Thymus (tissue), 11 donors: Measurements from ENCODE around the gene VPS37C. TPM values are rescaled to one million over a fixed set of nuclear protein-coding genes. Genes with fewer than 3 reads are reported as not detected.

ENCODE experiments used
- DNase-seq, 9 donors: peaks; one replicate each; pipeline ENCODE4 v3.0.0-alpha.2; 2013; ENCODE audit warnings: low spot score in 9 of 9, low read depth in 6 of 9, missing footprints in 1 of 9
- H3K27ac ChIP-seq, 2 donors: one replicate each; pipeline ENCODE4 v1.5.1; 2013; ENCODE audit warnings: control low read depth in 1 of 2, low read depth in 1 of 2, low read length in 1 of 2, mild to moderate bottlenecking in 1 of 2, moderate library complexity in 1 of 2
- H3K27me3 ChIP-seq, 2 donors: one replicate each; pipeline ENCODE4 v1.5.1; 2013; ENCODE audit warnings: low read length in 1 of 2; ENCODE audit not compliant: control insufficient read depth in 2 of 2, insufficient read depth in 1 of 2
- H3K36me3 ChIP-seq, 2 donors: one replicate each; pipeline ENCODE4 v1.5.1; 2013; ENCODE audit warnings: low read length in 1 of 2, mild to moderate bottlenecking in 1 of 2, moderate library complexity in 1 of 2; ENCODE audit not compliant: control insufficient read depth in 2 of 2, insufficient read depth in 2 of 2
- H3K4me1 ChIP-seq, 2 donors: one replicate each; pipeline ENCODE4 v1.5.1; 2013; ENCODE audit warnings: low read length in 2 of 2; ENCODE audit not compliant: control insufficient read depth in 2 of 2, insufficient read depth in 2 of 2
- H3K4me3 ChIP-seq, 2 donors: one replicate each; pipeline ENCODE4 v1.5.1; 2013; ENCODE audit warnings: low read length in 2 of 2, control low read depth in 1 of 2, mild to moderate bottlenecking in 1 of 2
- H3K9me3 ChIP-seq, 2 donors: one replicate each; pipeline ENCODE4 v1.5.1; 2013; ENCODE audit warnings: low read length in 1 of 2, mild to moderate bottlenecking in 1 of 2; ENCODE audit not compliant: control insufficient read depth in 2 of 2, insufficient read depth in 1 of 2
- WGBS: extraction: QIAGEN DNeasy Blood & Tissue Kit; methylation state at CpG from one replicate; pipeline ENCODE4 v1.1.7; 2013; 5-methylcytosine and 5-hydroxymethylcytosine counted together
- polyA plus RNA-seq: library from polyadenylated mRNA; stranded (reverse); fragments of 200-250 nt; gene quantifications from one replicate; pipeline ENCODE4 v1.2.3, GENCODE V29; 2013
- total RNA-seq: library from RNA; stranded (reverse); fragments of 120-200 nt; gene quantifications from one replicate; pipeline ENCODE4 v1.2.4, GENCODE V29; 2013
- donor health status: healthy.

VPS37C gene
- total and polyA plus RNA-seq, 2 donors = 3.5 to 9.4 TPM

DNA sequence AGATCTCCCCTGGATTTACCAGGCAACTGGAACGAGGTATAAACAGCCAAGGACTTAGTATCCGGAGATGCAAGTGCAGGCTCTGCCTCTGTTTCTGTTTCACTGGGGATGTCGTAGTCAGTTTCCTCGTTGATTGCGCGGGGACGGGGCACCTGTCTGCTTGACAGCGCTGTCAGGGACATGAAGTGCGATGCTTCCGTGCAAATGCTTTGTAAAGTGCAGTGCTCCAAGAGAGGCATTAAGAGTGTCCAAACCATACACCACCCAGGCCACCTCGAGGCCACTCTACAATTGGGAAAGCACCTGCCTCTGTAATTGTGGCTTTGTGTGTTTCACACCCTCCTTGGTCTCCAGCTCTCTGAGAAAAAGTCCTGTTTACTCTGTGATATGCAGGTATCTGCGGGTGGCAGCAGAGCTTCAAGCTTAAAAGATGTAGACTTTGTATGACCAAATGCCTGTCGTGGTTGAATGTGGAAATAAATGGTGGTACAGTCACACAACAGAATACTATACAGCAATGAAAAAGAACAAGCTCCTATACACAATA lies 77.6 kb downstream of the VPS37C start:
- Histone ChIP-seq H3K27ac (peak overlapping the region; percentile 45 to 67), H3K36me3 (no peaks in the 10 kb centered on the region), H3K4me3 (no peak overlapping the region)

DNA sequence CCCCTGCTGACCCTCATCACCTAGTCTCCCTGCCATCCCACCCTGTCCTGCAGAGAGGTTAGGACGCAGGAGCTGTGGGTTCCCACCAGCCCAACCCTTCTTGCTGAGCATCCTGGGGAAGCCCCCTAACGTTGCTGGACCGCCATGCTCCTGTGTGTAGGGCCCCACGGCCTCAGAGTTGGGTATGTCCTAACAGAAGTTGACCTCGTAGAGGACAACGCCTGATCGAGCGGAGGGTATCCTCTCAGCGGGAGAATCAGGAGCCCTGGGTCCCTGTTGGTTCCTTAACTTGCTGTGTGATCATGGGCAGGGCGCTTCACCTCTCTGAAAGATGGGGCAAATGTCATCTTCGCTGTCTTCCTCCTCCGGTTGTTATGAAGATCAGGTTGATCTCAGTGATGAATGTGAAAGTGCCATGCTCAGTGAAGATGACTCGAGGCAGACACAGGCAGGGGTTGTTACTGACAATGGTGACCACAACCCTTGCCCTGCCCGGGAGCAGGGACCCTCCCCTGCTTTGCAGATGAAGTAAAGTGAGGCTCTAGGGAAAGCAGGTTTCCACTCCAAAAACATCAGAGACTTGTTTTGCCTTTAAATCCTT lies 78.2 kb downstream of the VPS37C start:
- DNase-seq = no peak
- 86% methylated on average over 14 of the region's 14 CpGs for WGBS
- Histone ChIP-seq H3K4me1 (peaks cover 6 to 54% of the 10 kb centered on the region in 2 donors), H3K36me3 (no peaks in the 10 kb centered on the region), H3K4me3 (no peak overlapping the region), H3K27ac (peak overlapping the region; percentile 45 to 67), H3K9me3 (no peaks in the 10 kb centered on the region), H3K27me3 (no peaks in the 10 kb centered on the region)

More for the DNA sequence above, 77.6 kb downstream of the VPS37C start:
- DNase-seq = no peak
- 92% methylated on average over 13 of the region's 13 CpGs for WGBS
- no peaks in the 10 kb centered on the region for H3K9me3 ChIP-seq
- H3K27me3 ChIP-seq = no peaks in the 10 kb centered on the region
- H3K4me1 ChIP-seq = peaks cover 6 to 48% of the 10 kb centered on the region in 2 donors

DNA sequence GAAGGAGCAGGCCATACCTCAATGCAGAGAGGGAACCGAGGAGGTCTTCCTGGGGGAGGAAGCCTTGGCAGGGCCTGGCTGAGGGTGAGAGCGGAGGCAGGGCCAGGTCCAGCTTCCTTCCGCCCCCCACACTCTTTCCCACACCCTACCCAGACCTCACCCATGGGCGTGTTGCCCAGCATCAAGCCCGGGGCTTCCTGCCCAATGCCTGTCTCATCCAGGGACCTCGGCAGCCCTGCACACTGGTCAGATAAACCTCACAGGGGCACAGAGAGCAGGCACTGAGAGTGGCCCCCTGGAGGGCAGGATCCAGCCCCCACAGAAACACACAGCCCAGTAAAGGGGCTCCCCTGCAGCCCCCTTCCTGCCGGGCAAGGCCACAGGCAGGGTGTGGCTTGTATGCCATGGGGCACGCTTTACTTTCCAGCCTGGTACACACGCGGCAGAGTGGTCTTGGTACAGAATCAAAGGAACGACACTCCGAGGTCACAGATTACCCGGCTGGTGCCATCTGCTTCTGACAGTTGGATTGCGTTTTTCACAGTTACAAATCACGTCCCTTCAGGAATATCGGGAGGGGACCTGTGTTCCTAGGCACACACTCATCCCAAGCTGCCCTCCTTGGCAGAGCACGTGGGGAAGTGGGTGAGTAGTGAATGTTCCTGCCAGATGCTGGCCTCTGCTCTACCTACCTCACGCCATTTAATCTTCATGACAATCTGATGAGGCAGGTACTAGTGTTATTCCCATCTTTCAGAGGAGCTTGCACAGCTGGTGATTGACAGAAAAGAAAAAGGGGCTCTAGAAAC lies 79.0 kb downstream of the VPS37C start:
- H3K9me3 ChIP-seq = no peaks in the 10 kb centered on the region
- WGBS = 82% methylated on average over 18 of the region's 18 CpGs
- H3K4me3 ChIP-seq = no peak overlapping the region
- no peak overlapping the region for H3K27ac ChIP-seq
- no peaks in the 10 kb centered on the region for H3K27me3 ChIP-seq
- H3K4me1 ChIP-seq = peaks cover 6 to 57% of the 10 kb centered on the region in 2 donors
- H3K36me3 ChIP-seq = no peaks in the 10 kb centered on the region
- no peak for DNase-seq

DNA sequence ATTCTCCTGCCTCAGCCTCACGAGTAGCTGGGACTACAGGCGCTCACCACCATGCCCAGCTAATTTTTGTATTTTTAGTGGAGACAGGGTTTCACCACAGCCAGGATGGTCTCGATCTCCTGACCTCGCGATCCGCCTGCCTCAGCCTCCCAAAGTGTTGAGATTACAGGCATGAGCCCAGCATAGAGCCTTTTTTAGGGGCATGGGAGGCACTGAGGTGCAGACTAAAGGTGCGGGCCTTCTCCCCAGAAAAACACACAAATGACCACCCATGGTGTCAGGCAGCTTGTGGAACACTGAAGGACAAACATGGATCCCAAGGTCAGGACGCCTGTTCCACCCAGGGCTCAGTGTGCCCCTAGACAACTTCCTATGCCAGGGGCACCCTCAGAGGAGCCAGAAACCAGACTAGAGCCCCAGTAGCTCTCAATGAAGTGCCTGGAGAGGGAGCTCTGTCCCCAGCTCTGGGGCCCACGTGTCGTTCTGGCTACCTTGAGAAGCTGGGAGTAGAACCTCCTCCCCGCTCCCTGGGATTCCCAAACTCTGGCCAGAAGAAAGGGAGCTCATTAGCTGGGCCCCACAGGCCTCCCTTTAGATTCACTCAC lies 80.1 kb downstream of the VPS37C start:
- Histone ChIP-seq H3K9me3 (no peaks in the 10 kb centered on the region), H3K4me1 (peaks cover 11 to 59% of the 10 kb centered on the region in 2 donors), H3K27ac (peak overlapping the region; percentile 65 to 74), H3K36me3 (no peaks in the 10 kb centered on the region), H3K27me3 (no peaks in the 10 kb centered on the region), H3K4me3 (no peak overlapping the region)
- 91% methylated on average over 11 of the region's 11 CpGs for WGBS
- DNase-seq = no peak

DNA sequence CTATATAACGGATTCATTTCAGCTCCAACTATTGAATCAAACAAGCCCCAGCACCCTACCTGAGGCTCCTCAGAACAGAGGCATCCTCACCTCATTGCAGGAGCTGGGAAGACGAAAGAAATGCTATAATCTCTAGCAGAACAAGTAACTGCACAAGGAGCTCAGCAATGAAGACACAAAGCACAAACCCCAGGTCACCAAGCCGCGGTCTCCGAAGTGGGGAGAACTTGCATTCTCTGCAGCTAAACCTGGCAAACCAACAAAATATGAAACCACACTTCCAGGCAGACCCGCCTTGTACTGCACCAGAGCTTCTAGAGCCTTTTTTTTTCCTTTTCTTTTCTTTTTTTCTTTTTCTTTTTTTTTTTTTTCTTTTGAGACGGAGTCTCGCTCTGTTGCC lies 80.7 kb downstream of the VPS37C start:
- Histone ChIP-seq H3K4me3 (no peak overlapping the region), H3K27ac (peak overlapping the region; percentile 74 to 90), H3K27me3 (no peaks in the 10 kb centered on the region), H3K36me3 (no peaks in the 10 kb centered on the region), H3K9me3 (no peaks in the 10 kb centered on the region), H3K4me1 (peaks cover 11 to 62% of the 10 kb centered on the region in 2 donors)
- WGBS = 78% methylated on average over 8 of the region's 8 CpGs
- peak in 1 of 9 donors; percentile 75 for DNase-seq

Other genes starting within 250 kb of the VPS37C start
- 18.7 TPM for gene TMEM109, start 247.3 kb downstream of the VPS37C start, total RNA-seq
- 58.1 TPM for gene TMEM109, start 247.3 kb downstream of the VPS37C start, polyA plus RNA-seq
- gene TMEM132A, start 237.0 kb downstream of the VPS37C start, total RNA-seq = 4.6 TPM
- 5.7 TPM for gene TMEM132A, start 237.0 kb downstream of the VPS37C start, polyA plus RNA-seq
- 17.5 TPM for gene SLC15A3, start 209.2 kb downstream of the VPS37C start, total RNA-seq
- 37.5 TPM for gene SLC15A3, start 209.2 kb downstream of the VPS37C start, polyA plus RNA-seq
- 30.7 TPM for gene CD6, start 189.7 kb downstream of the VPS37C start, total RNA-seq
- gene CD6, start 189.7 kb downstream of the VPS37C start, polyA plus RNA-seq = 74.1 TPM
- 30.6 TPM for gene CD5, start 58.9 kb downstream of the VPS37C start, total RNA-seq
- 40.5 TPM for gene CD5, start 58.9 kb downstream of the VPS37C start, polyA plus RNA-seq
- 0.80 TPM for gene PGA3, start 42.1 kb upstream of the VPS37C start, total RNA-seq
- gene PGA3, start 42.1 kb upstream of the VPS37C start, polyA plus RNA-seq = 1.3 TPM
- 0.66 TPM for gene PGA4, start 60.9 kb upstream of the VPS37C start, total RNA-seq
- 4.6 TPM for gene PGA4, start 60.9 kb upstream of the VPS37C start, polyA plus RNA-seq
- gene PGA5, start 79.7 kb upstream of the VPS37C start, total RNA-seq = 0.19 TPM
- gene PGA5, start 79.7 kb upstream of the VPS37C start, polyA plus RNA-seq = 1.4 TPM
- gene VWCE, start 133.9 kb upstream of the VPS37C start, total RNA-seq = 2.4 TPM
- 11.5 TPM for gene VWCE, start 133.9 kb upstream of the VPS37C start, polyA plus RNA-seq
- 197 TPM for gene DDB1, start 171.7 kb upstream of the VPS37C start, total RNA-seq
- 129 TPM for gene DDB1, start 171.7 kb upstream of the VPS37C start, polyA plus RNA-seq
- gene TKFC, start 171.8 kb upstream of the VPS37C start, total RNA-seq = 19.8 TPM
- 47.4 TPM for gene TKFC, start 171.8 kb upstream of the VPS37C start, polyA plus RNA-seq
- 16.0 TPM for gene CYB561A3, start 200.5 kb upstream of the VPS37C start, total RNA-seq
- gene CYB561A3, start 200.5 kb upstream of the VPS37C start, polyA plus RNA-seq = 20.5 TPM
- gene TMEM138, start 200.9 kb upstream of the VPS37C start, total RNA-seq = 26.3 TPM
- gene TMEM138, start 200.9 kb upstream of the VPS37C start, polyA plus RNA-seq = 53.3 TPM
- 11.9 TPM for gene TMEM216, start 231.2 kb upstream of the VPS37C start, total RNA-seq
- gene TMEM216, start 231.2 kb upstream of the VPS37C start, polyA plus RNA-seq = 21.5 TPM